SK-N-SH treated with all-trans-retinoic acid at 6 μM for 48 hours (cell line): ENCODE data around the gene VPS39.

Source experiments
- ATAC-seq: fragments of 200-7000 bp; cut with Tn5 transposase; 3 replicates; pipeline ENCODE4 v1.9.1; 2020; ENCODE audit warnings: mild to moderate bottlenecking, moderate library complexity
- CSDC2 ChIP-seq: fragments of 250-450 bp; sonication (Bioruptor Pico); IDR thresholded peaks from 2 replicates; pipeline ENCODE4 v1.5.0; 2020; ENCODE audit warnings: mild to moderate bottlenecking, moderate library complexity
- ESRRG ChIP-seq: fragments of 250-450 bp; sonication (Bioruptor Pico); IDR thresholded peaks from 2 replicates; pipeline ENCODE4 v1.6.1; 2021; ENCODE audit warnings: mild to moderate bottlenecking
- GLIS3 ChIP-seq: fragments of 250-450 bp; sonication (Bioruptor Pico); IDR thresholded peaks from 2 replicates; pipeline ENCODE4 v1.5.0; 2020; ENCODE audit warnings: mild to moderate bottlenecking, moderate library complexity
- ISL1 ChIP-seq: fragments of 250-450 bp; sonication (Bioruptor Pico); IDR thresholded peaks from 2 replicates; pipeline ENCODE4 v2.1.2; 2022; ENCODE audit warnings: mild to moderate bottlenecking, moderate library complexity
- OSR1 ChIP-seq: fragments of 250-450 bp; sonication (Bioruptor Pico); IDR thresholded peaks from 2 replicates; pipeline ENCODE4 v1.8.0; 2022; ENCODE audit warnings: moderate library complexity, mild to moderate bottlenecking, inconsistent platforms
- PPARA ChIP-seq: fragments of 250-450 bp; sonication (Bioruptor Pico); IDR thresholded peaks from 2 replicates; pipeline ENCODE4 v1.5.0; 2020; ENCODE audit warnings: mild to moderate bottlenecking, borderline replicate concordance
- RARB ChIP-seq: fragments of 250-450 bp; sonication (Bioruptor Pico); IDR thresholded peaks from 2 replicates; pipeline ENCODE4 v1.8.0; 2021; ENCODE audit warnings: mild to moderate bottlenecking, moderate library complexity
- SNAI2 ChIP-seq: fragments of 250-450 bp; sonication (Bioruptor Pico); IDR thresholded peaks from 2 replicates; pipeline ENCODE4 v1.5.0; 2020; ENCODE audit warnings: mild to moderate bottlenecking, moderate library complexity
- TOX ChIP-seq: fragments of 250-450 bp; sonication (Bioruptor Pico); IDR thresholded peaks from 2 replicates; pipeline ENCODE4 v1.8.0; 2021; ENCODE audit warnings: mild to moderate bottlenecking, moderate library complexity, borderline replicate concordance
- ZC3H10 ChIP-seq: fragments of 250-450 bp; sonication (Bioruptor Pico); IDR thresholded peaks from 2 replicates; pipeline ENCODE4 v1.5.1; 2021; ENCODE audit warnings: mild to moderate bottlenecking, moderate library complexity
- ZFP3 ChIP-seq: fragments of 250-450 bp; sonication (Bioruptor Pico); IDR thresholded peaks from 2 replicates; pipeline ENCODE4 v1.5.0; 2020; ENCODE audit warnings: mild to moderate bottlenecking, moderate library complexity
- ZFP30 ChIP-seq: fragments of 450-650 bp; formaldehyde crosslinking; IDR thresholded peaks from 2 replicates; pipeline ENCODE4 v1.5.0; 2022; ENCODE audit warnings: mild to moderate bottlenecking, moderate library complexity
- ZNF70 ChIP-seq: fragments of 450-650 bp; formaldehyde crosslinking; IDR thresholded peaks from 2 replicates; pipeline ENCODE4 v1.5.0; 2020; ENCODE audit warnings: mild to moderate bottlenecking, moderate library complexity
- ZNF8 ChIP-seq: fragments of 450-650 bp; formaldehyde crosslinking; IDR thresholded peaks from 2 replicates; pipeline ENCODE4 v1.5.0; 2020; ENCODE audit warnings: mild to moderate bottlenecking, moderate library complexity
- TF ChIP-seq, protein P1 (sequence below): fragments of 250-450 bp; sonication (Bioruptor Pico); IDR thresholded peaks from 2 replicates; pipeline ENCODE4 v1.5.1; 2021; ENCODE audit warnings: mild to moderate bottlenecking, moderate library complexity
- TF ChIP-seq, protein P2 (sequence below): fragments of 250-450 bp; sonication (Bioruptor Pico); IDR thresholded peaks from 2 replicates; pipeline ENCODE4 v1.8.0; 2021; ENCODE audit warnings: low read depth, mild to moderate bottlenecking, moderate library complexity, borderline replicate concordance
- TF ChIP-seq, protein P3 (sequence below): fragments of 250-450 bp; sonication (Bioruptor Pico); IDR thresholded peaks from 2 replicates; pipeline ENCODE4 v1.5.0; 2020; ENCODE audit warnings: mild to moderate bottlenecking, moderate library complexity
- TF ChIP-seq, protein P4 (sequence below): fragments of 250-450 bp; sonication (Bioruptor Pico); IDR thresholded peaks from 2 replicates; pipeline ENCODE4 v1.5.1; 2020; ENCODE audit warnings: low read depth, mild to moderate bottlenecking, moderate library complexity

Gene VPS39

DNA sequence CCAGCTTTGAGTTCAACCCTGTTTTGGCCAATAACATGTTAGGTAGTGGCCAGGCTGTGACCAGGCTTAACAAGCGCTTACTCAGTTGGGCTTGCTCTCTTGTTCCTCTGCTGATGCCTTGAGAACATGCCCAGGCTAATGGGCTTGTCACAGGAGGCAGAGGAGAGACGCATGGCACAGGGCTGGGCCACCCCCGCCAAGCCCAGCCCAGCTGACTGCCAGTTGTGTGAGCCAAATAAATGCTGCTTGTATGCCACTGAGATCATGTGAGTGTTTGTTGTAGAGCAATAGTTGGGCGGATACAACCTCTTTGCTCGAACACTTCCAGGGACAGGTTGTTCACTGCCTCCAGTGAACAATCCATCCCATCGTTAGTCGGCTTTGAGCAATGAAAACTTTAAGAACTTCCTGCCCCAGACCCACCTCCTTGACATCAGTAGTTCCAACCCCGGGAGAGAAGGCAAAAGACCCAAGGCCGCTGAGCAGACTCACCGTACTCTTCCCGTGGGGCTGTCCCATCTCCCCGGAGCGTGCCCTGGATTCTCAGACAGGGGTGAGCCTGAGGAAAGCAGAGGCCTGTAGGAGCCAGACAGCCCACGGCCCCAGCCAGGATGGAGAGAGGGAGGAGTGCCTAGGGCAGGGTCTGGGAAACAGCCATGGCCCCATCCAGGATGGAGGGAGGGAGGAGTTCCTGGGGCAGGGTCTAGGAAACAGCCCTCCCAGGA is 55.7 kb downstream of the VPS39 start:
- peak; percentile 7; the same call in 1 of the 3 replicates for ATAC-seq
- TF ChIP-seq, protein P1, sequence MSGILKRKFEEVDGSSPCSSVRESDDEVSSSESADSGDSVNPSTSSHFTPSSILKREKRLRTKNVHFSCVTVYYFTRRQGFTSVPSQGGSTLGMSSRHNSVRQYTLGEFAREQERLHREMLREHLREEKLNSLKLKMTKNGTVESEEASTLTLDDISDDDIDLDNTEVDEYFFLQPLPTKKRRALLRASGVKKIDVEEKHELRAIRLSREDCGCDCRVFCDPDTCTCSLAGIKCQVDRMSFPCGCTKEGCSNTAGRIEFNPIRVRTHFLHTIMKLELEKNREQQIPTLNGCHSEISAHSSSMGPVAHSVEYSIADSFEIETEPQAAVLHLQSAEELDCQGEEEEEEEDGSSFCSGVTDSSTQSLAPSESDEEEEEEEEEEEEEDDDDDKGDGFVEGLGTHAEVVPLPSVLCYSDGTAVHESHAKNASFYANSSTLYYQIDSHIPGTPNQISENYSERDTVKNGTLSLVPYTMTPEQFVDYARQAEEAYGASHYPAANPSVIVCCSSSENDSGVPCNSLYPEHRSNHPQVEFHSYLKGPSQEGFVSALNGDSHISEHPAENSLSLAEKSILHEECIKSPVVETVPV: no peak
- TF ChIP-seq ZC3H10 (CRISPR knock-in tag) (no peak), ZFP3 (no peak), ZFP30 (CRISPR knock-in tag) (no peak), ESRRG (no peak), GLIS3 (CRISPR knock-in tag) (no peak), TOX (no peak)
- TF ChIP-seq, protein P2, sequence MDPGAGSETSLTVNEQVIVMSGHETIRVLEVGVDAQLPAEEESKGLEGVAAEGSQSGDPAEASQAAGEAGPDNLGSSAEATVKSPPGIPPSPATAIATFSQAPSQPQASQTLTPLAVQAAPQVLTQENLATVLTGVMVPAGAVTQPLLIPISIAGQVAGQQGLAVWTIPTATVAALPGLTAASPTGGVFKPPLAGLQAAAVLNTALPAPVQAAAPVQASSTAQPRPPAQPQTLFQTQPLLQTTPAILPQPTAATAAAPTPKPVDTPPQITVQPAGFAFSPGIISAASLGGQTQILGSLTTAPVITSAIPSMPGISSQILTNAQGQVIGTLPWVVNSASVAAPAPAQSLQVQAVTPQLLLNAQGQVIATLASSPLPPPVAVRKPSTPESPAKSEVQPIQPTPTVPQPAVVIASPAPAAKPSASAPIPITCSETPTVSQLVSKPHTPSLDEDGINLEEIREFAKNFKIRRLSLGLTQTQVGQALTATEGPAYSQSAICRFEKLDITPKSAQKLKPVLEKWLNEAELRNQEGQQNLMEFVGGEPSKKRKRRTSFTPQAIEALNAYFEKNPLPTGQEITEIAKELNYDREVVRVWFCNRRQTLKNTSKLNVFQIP: no peak
- TF ChIP-seq, protein P3, sequence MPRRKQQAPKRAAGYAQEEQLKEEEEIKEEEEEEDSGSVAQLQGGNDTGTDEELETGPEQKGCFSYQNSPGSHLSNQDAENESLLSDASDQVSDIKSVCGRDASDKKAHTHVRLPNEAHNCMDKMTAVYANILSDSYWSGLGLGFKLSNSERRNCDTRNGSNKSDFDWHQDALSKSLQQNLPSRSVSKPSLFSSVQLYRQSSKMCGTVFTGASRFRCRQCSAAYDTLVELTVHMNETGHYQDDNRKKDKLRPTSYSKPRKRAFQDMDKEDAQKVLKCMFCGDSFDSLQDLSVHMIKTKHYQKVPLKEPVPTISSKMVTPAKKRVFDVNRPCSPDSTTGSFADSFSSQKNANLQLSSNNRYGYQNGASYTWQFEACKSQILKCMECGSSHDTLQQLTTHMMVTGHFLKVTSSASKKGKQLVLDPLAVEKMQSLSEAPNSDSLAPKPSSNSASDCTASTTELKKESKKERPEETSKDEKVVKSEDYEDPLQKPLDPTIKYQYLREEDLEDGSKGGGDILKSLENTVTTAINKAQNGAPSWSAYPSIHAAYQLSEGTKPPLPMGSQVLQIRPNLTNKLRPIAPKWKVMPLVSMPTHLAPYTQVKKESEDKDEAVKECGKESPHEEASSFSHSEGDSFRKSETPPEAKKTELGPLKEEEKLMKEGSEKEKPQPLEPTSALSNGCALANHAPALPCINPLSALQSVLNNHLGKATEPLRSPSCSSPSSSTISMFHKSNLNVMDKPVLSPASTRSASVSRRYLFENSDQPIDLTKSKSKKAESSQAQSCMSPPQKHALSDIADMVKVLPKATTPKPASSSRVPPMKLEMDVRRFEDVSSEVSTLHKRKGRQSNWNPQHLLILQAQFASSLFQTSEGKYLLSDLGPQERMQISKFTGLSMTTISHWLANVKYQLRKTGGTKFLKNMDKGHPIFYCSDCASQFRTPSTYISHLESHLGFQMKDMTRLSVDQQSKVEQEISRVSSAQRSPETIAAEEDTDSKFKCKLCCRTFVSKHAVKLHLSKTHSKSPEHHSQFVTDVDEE (CRISPR knock-in tag): no peak

DNA sequence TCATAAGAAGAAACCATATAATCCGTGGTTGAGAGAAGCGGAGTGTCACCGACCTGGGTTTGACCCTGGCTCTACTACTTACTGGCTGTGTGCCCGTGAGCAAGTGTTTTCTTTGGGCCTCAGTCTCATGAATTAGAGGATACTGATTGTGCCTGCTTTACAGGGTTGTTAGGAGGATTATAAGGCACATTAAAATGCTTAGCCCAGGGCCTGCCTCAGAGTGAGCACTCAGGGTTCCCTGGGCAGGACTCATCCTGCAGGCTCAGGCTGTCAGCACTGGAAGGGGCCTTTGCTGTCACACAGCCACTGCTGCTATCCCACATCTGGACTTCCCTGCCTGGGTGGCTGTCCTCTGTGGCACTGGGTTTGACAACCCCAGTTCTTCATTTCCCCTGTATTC is 56.4 kb downstream of the VPS39 start:
- TF ChIP-seq TOX (no peak), ESRRG (no peak), PPARA (no peak), ZFP3 (no peak), ZNF8 (CRISPR knock-in tag) (no peak), RARB (CRISPR knock-in tag) (no peak), ISL1 (CRISPR knock-in tag) (no peak), ZNF70 (CRISPR knock-in tag) (no peak), ZC3H10 (CRISPR knock-in tag) (no peak), SNAI2 (CRISPR knock-in tag) (no peak), GLIS3 (CRISPR knock-in tag) (no peak), CSDC2 (CRISPR knock-in tag) (no peak)
- TF ChIP-seq, protein P1: no peak
- TF ChIP-seq, protein P3 (CRISPR knock-in tag): no peak
- peak; percentile 10; the same call in 2 of the 3 replicates for ATAC-seq

DNA sequence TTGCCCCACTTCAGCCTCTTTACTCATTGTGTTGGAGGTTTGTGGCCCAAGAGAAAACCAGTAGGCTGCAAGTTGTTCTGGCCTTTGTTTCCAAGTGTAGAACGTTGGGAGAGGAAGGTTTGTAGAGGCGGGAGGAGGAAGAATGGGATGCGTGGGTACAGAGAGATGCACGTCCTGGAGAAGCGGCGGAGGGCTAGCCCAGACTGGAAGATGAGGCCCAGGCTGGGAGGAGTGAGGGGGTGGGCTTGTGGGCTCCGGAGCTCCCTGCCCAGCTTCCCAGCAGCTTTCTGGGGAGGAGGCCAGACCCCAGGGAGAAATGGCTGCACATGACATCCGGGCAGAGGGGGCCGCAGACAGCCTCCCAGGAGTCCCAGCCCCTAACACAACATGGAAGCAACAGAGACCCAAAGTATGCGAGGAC is 57.0 kb downstream of the VPS39 start:
- no peak for ATAC-seq
- TF ChIP-seq, protein P2: no peak
- TF ChIP-seq, protein P1: no peak
- no peak for TF ChIP-seq ISL1 (CRISPR knock-in tag)
- TF ChIP-seq, protein P3 (CRISPR knock-in tag): no peak
- TF ChIP-seq OSR1 (CRISPR knock-in tag): no peak
- TF ChIP-seq, protein P4, sequence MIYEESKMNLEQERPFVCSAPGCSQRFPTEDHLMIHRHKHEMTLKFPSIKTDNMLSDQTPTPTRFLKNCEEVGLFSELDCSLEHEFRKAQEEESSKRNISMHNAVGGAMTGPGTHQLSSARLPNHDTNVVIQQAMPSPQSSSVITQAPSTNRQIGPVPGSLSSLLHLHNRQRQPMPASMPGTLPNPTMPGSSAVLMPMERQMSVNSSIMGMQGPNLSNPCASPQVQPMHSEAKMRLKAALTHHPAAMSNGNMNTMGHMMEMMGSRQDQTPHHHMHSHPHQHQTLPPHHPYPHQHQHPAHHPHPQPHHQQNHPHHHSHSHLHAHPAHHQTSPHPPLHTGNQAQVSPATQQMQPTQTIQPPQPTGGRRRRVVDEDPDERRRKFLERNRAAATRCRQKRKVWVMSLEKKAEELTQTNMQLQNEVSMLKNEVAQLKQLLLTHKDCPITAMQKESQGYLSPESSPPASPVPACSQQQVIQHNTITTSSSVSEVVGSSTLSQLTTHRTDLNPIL: no peak
- TF ChIP-seq PPARA: no peak
- no peak for TF ChIP-seq TOX
- TF ChIP-seq, all 23 proteins: peak for 0
